Right lung (tissue), 10 donors: ENCODE measurements around the gene RIMBP2. TPM values are rescaled to one million over a fixed set of nuclear protein-coding genes. Genes with fewer than 3 reads are reported as not detected.
"Not testable (repeated sequence)": the region's sequence is repeated elsewhere in the genome, so short reads cannot be mapped to it uniquely, and the experiment has no call there.

Experiments used
- DNase-seq, 2 donors: peaks; one replicate each; pipeline ENCODE4 v3.0.0-alpha.2; 2013
- long read RNA-seq, 8 donors: transcript quantifications; one replicate each; lab custom pipeline, GENCODE V29; 2026
- polyA plus RNA-seq, 5 donors: library from polyadenylated mRNA; unstranded; fragments of 120-200 nt; gene quantifications; one replicate each; pipeline versions ENCODE4 v1.2.1 to v1.2.3, GENCODE V29; 2013; ENCODE audit warnings: inconsistent platforms in 1 of 5, low replicate concordance in 1 of 5; ENCODE audit not compliant: insufficient read length in 5 of 5, insufficient read depth in 1 of 5

The RIMBP2 gene
- 10 to 100 TPM; 10.6 to 18.9 (median 16.1) TPM for polyA plus RNA-seq
- long read RNA-seq, donor 1: 0 reads
- long read RNA-seq, donor 2: 0 reads
- long read RNA-seq, donor 3: 0 reads
- long read RNA-seq, donor 4: 0 reads
- long read RNA-seq, donor 5, partial matches to known transcripts: 0 of 1 reads
- long read RNA-seq, donor 5, other reads (novel, unspliced or antisense): 0 of 1 reads
- long read RNA-seq, donor 6: 0 reads
- long read RNA-seq, donor 7: 0 reads
- long read RNA-seq, donor 8: 0 reads

- DNase-seq: no peak
These were observed at the start of gene RIMBP2 for GRCh38 chr12:130715998-130716968. Gene RIMBP2, minus strand, starts transcription at chr12:130716299. Its CDS starts 237,286 bp downstream, at chr12:130479013.

- DNase-seq: peak in 1 of 2 donors; percentile 9
These were observed 49.1 kb upstream of the RIMBP2 start for GRCh38 chr12:130765186-130765659.

- peak in 1 of 2 donors; percentile 7 for DNase-seq
These were observed 48.5 kb upstream of the RIMBP2 start for GRCh38 chr12:130764475-130765185.

- no peak for DNase-seq
These were observed 48.0 kb upstream of the RIMBP2 start for GRCh38 chr12:130764073-130764472.

- DNase-seq: no peak
These were observed 46.2 kb upstream of the RIMBP2 start for GRCh38 chr12:130762319-130762675.

GRCh38 chr12:130761537-130762318, 45.6 kb upstream of the RIMBP2 start:
- no peak for DNase-seq

GRCh38 chr12:130754234-130754901, 38.3 kb upstream of the RIMBP2 start:
- no peak for DNase-seq

GRCh38 chr12:130752692-130753230, 36.7 kb upstream of the RIMBP2 start:
- no peak for DNase-seq

- not testable (repeated sequence) for DNase-seq
These were observed 35.9 kb upstream of the RIMBP2 start for GRCh38 chr12:130752037-130752436.

GRCh38 chr12:130748786-130749185, 32.7 kb upstream of the RIMBP2 start:
- DNase-seq: no peak

GRCh38 chr12:130747867-130748740, 32.0 kb upstream of the RIMBP2 start:
- peak; percentile 74 to 80 for DNase-seq

- no peak for DNase-seq
These were observed 30.4 kb upstream of the RIMBP2 start for GRCh38 chr12:130746546-130746945.

GRCh38 chr12:130745921-130746320, 29.8 kb upstream of the RIMBP2 start:
- DNase-seq: no peak

- DNase-seq: no peak
These were observed 28.2 kb upstream of the RIMBP2 start for GRCh38 chr12:130744274-130744673.

- DNase-seq: no peak
These were observed 27.5 kb upstream of the RIMBP2 start for GRCh38 chr12:130743606-130744005.

- no peak for DNase-seq
These were observed 27.1 kb upstream of the RIMBP2 start for GRCh38 chr12:130743176-130743575.

- no peak for DNase-seq
These were observed 26.6 kb upstream of the RIMBP2 start for GRCh38 chr12:130742716-130743115.

GRCh38 chr12:130742112-130742511, 26.0 kb upstream of the RIMBP2 start:
- DNase-seq: no peak

GRCh38 chr12:130739571-130739970, 23.5 kb upstream of the RIMBP2 start:
- no peak for DNase-seq
